HG02759 (cell line): Measurements from ENCODE around the gene CBLN4.

Source experiments
- ATAC-seq: cut with Tn5 transposase; IDR thresholded peaks from one replicate; pipeline ENCODE4 v1.9.1; 2021; ENCODE audit warnings: mild to moderate bottlenecking, moderate library complexity; ENCODE audit not compliant: unreplicated experiment

The CBLN4 gene

GRCh38 chr20:56005389-56005715 is at the start of gene CBLN4:
CBLN4 (minus strand) TSS chr20:56005519; CDS start chr20:56004171, 1,348 bp downstream.
- no peak for ATAC-seq

DNA sequence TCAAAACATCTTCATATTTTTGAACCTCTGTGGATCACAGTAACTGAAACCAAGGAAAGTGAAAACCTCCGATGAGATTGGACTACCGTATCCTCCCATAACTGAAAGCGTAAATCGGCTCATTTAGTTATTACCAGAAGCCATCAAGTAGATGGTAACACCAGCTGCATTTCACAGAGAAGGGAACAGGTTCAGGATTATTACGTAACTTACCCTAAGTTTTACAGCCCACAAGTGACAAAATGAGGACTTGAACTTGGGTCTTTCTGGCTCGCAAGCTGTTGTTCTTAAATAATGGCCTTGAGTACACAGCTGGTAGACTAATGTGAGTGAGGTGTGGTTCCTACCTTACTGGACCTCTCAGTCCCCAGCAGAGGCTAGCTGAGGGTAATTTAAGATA is 37.9 kb upstream of the CBLN4 start:
- no peak for ATAC-seq

- ATAC-seq, result no peak
Measured at GRCh38 chr20:56032251-56032650, 26.9 kb upstream of the CBLN4 start.

GRCh38 chr20:56018716-56019115 is 13.4 kb upstream of the CBLN4 start:
- no peak for ATAC-seq

- no peak for ATAC-seq
Measured at GRCh38 chr20:56018194-56018593, 12.9 kb upstream of the CBLN4 start.

DNA sequence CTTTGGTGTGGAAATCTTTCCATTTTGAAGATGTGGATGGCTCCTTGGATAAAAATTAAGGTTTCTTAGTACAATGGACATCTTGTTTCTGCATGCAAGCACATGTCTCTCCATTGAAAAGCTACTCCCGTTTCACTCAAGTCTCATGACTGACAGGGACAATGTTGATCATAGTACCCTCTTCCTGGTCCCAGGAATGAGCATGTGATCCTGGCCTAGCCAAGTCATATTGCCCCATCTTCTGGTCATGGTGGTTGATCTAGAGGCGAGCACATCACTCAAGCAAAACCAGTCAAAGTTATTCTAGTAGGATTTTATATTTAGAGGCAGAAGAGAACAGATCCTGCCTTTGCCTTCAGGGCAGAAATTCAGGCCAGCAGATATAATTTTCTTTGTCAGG is 12.2 kb upstream of the CBLN4 start:
- ATAC-seq, result no peak

GRCh38 chr20:56014998-56015397 is 9.7 kb upstream of the CBLN4 start:
- no peak for ATAC-seq

GRCh38 chr20:56014151-56014550 is 8.8 kb upstream of the CBLN4 start:
- no peak for ATAC-seq

DNA sequence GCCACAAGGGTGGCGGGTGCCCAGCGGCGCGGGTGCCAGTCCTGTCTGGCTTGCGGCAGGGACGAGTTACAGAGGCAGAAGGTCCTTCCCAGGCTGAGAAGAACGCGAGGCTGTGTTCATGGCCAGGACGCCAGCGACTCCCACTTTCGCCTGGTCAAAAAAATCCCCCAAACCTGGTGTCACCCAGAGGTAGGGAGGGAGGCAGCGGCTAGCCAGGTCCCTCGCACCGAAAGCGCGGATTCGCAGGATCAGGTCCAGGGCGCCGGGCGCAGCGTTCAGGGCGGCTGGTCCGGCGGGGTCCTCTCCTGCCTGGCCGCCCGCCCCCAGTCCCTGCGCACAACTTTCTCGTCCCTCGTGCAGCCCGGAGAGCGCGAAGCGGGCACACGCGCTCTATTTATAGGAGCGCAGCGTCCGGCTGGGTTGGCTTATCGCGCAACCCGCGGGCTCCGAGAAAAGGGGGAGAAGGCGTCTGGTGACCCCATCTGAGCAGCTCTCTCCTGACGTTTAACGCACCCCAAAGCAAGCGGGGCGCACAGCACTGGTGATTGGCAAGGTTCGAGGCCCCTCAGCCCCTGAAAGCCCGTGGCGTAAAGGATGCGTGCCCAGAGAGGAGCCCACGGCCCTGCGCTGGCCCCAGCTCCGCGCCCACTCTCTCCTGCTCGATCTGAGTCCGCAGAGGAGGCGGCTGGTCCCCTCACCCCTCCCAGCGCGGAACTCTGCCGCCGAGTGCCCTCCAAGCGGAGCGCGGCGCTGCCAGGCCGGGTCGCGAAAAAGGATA is 519 bp downstream of the CBLN4 start:
- no peak for ATAC-seq

GRCh38 chr20:56004007-56004406 is 1.3 kb downstream of the CBLN4 start:
- ATAC-seq, result no peak

GRCh38 chr20:56002908-56003800 is 2.2 kb downstream of the CBLN4 start:
- ATAC-seq, result no peak

GRCh38 chr20:56001890-56002289 is 3.4 kb downstream of the CBLN4 start:
- ATAC-seq, result no peak

- ATAC-seq, result no peak
Measured at GRCh38 chr20:56001106-56001785, 4.1 kb downstream of the CBLN4 start.

GRCh38 chr20:55978550-55978949 is 26.8 kb downstream of the CBLN4 start:
- ATAC-seq, result no peak

DNA sequence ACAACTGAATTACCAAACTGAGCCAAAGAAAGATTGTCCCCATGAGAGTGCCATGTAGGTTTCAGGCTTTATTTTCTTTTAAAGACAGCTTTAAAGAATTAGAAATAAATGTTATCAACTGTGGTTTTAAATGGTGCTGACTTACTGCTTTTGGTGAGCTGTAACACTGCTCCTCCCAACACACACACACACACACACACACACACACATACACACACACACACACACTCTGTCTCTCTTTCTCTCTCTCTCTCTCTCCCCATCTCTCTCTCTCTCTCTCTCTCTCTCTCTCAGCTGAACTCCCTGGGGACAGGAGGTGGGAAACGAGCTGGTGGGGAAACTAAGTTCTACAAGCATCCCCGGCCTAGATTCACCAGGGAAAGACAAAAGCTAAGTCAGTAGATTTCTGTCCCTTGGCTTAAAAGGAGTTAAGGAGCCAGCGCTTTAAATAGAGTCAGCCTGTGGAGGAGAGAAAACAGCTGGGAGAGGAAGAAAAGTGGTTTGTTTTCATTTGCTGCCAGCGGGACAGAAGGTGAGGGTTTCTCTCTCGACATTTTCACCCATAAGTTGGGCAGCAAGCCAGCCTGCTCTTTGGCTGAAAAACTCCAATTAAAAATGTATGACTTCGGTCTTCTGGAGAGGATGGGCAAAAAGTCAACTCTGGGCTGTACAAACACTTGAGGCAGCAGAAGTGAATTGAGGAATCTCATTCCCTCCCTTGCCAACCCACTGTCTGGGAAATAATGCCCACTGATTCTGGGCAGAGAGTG is 27.4 kb downstream of the CBLN4 start:
- no peak for ATAC-seq

DNA sequence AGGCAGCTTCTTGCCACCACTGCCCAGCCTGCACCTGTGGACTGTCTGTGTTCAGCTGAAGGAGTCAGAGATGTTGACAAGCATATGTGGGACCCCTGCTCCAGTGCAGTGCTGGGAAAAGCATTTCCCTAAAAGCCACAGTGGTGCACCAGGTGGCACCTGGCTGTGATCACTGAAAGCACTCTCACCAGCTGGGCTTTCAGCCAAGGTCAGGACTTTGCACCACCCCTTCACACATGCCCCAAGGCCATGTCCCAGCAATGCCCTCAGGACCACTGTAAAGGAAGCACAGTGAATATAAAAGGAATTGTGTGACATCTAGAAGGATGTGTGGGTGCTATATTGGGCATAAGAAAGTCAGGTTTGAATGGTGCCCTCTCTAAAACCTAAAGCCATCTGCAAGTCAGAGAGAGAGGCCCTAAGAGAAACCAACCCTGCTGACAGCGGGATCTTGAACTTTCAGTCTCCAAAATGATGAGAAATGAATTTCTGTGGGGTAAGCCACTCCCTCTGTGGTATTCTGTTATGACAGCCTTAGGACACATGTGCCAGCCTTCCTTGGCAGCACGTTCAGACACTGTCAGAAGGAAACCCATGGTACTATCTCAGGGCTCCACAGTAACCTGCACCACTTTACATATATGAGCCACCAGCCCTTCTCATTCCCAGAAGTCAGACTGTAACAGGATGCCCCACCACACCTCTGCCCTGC is 30.7 kb downstream of the CBLN4 start:
- no peak for ATAC-seq

- no peak for ATAC-seq
Measured at GRCh38 chr20:55964790-55965189, 40.5 kb downstream of the CBLN4 start.

- no peak for ATAC-seq
Measured at GRCh38 chr20:55961376-55962330, 43.7 kb downstream of the CBLN4 start.

DNA sequence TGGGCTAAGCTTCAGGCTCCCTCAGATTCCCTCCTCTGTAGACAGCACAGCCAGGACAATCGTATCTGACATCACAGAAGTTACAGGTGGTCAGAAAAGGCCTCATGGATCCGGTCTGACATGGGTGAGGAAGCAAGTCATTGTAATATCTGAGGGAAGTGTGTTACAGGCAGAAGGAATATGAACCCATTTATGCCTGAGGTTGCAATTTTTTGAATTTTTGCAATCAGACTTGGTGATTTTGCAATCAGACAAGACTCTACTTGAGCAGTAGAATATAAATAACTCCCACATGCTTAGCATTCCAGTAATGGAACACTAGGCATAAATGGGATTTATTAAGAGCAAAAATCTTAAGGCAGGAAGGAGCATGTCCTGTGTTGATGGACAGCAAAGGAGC is 52.1 kb downstream of the CBLN4 start:
- no peak for ATAC-seq
